MM.1S (cell line): ENCODE measurements around the gene SCAPER.

Source experiments
- DNase-seq: peaks from one replicate; pipeline ENCODE4 v3.0.0-alpha.2; 2015
- H2AFZ ChIP-seq: fragments of 300-600 bp; sonication (generic); 2 replicates; pipeline ENCODE4 v1.6.0; 2016; ENCODE audit warnings: antibody characterized with exemption, low read length
- H3F3A ChIP-seq: fragments of 300-600 bp; sonication (generic); 2 replicates; pipeline ENCODE4 v1.6.1; 2016; ENCODE audit warnings: mild to moderate bottlenecking, antibody characterized with exemption, low read length, moderate library complexity, mixed read lengths; ENCODE audit not compliant: insufficient read depth
- H3K27ac ChIP-seq: fragments of 300-600 bp; sonication (generic); 2 replicates; pipeline ENCODE4 v1.5.1; 2016; ENCODE audit warnings: mild to moderate bottlenecking, low read length
- H3K27me3 ChIP-seq: fragments of 300-600 bp; sonication (generic); replicated peaks from 2 replicates; pipeline ENCODE4 v1.6.0; 2016; ENCODE audit warnings: low read length; ENCODE audit not compliant: insufficient read depth
- H3K36me3 ChIP-seq: fragments of 300-600 bp; sonication (generic); replicated peaks from 2 replicates; pipeline ENCODE4 v1.6.1; 2016; ENCODE audit warnings: mild to moderate bottlenecking, low read length, mixed read lengths; ENCODE audit not compliant: insufficient read depth
- H3K4me1 ChIP-seq: fragments of 300-600 bp; sonication (generic); 2 replicates; pipeline ENCODE4 v1.6.1; 2016; ENCODE audit warnings: low read length, mixed read lengths
- H3K4me2 ChIP-seq: fragments of 300-600 bp; sonication (generic); 2 replicates; pipeline ENCODE4 v1.6.0; 2016; ENCODE audit warnings: low read depth, low read length
- H3K4me3 ChIP-seq: fragments of 300-600 bp; sonication (generic); 2 replicates; pipeline ENCODE4 v1.5.1; 2016; ENCODE audit warnings: low read length, mixed read lengths
- H3K79me2 ChIP-seq: fragments of 300-600 bp; sonication (generic); 2 replicates; pipeline ENCODE4 v1.6.1; 2016; ENCODE audit warnings: mixed run types, low read length, mixed read lengths
- H3K9ac ChIP-seq: fragments of 300-600 bp; sonication (generic); 2 replicates; pipeline ENCODE4 v1.6.1; 2016; ENCODE audit warnings: low read length, mixed read lengths
- H3K9me2 ChIP-seq: fragments of 300-600 bp; sonication (generic); replicated peaks from 2 replicates; pipeline ENCODE4 v1.6.1; 2016; ENCODE audit warnings: mild to moderate bottlenecking, low read length, mixed read lengths; ENCODE audit not compliant: insufficient read depth
- H3K9me3 ChIP-seq: fragments of 300-600 bp; sonication (generic); replicated peaks from 2 replicates; pipeline ENCODE4 v1.6.1; 2016; ENCODE audit warnings: mild to moderate bottlenecking, low read length, mixed read lengths; ENCODE audit not compliant: insufficient read depth
- H4K20me1 ChIP-seq: fragments of 300-600 bp; sonication (generic); 2 replicates; pipeline ENCODE4 v1.6.1; 2016; ENCODE audit warnings: mild to moderate bottlenecking, low read length, moderate library complexity, mixed read lengths; ENCODE audit not compliant: insufficient read depth
- EZH2 ChIP-seq: fragments of 300-600 bp; sonication (generic); optimal IDR thresholded peaks from 2 replicates; pipeline ENCODE3; 2017; ENCODE audit warnings: low read depth, mild to moderate bottlenecking, antibody characterized with exemption, low read length, mixed read lengths
- EZH2phosphoT487 ChIP-seq: fragments of 300-600 bp; sonication (generic); IDR thresholded peaks from 2 replicates; pipeline ENCODE4 v1.6.1; 2018; ENCODE audit warnings: antibody characterized with exemption, low read length
- TF ChIP-seq, protein P1 (sequence below): fragments of 300-600 bp; sonication (generic); IDR thresholded peaks from 2 replicates; pipeline ENCODE4 v1.5.1; 2016; ENCODE audit warnings: antibody characterized with exemption, low read length, mixed read lengths

SCAPER gene

GRCh38 chr15:76795217-76795616 is 109.9 kb downstream of the SCAPER start:
- H3K79me2 ChIP-seq, result no peaks in the 10 kb centered on the region
- no peaks in the 10 kb centered on the region for H3F3A ChIP-seq
- H3K4me1 ChIP-seq, result no peaks in the 10 kb centered on the region
- no peak overlapping the region for H3K4me3 ChIP-seq
- no peaks in the 10 kb centered on the region for H4K20me1 ChIP-seq
- H3K27ac ChIP-seq, result no peak overlapping the region
- no peaks in the 10 kb centered on the region for H3K9me2 ChIP-seq
- no peaks in the 10 kb centered on the region for H3K27me3 ChIP-seq
- no peak overlapping the region for H3K9ac ChIP-seq
- no peak overlapping the region for H3K4me2 ChIP-seq
- H2AFZ ChIP-seq, result no peak overlapping the region
- H3K9me3 ChIP-seq, result no peaks in the 10 kb centered on the region
- TF ChIP-seq EZH2phosphoT487 (no peak), EZH2 (no peak)
- TF ChIP-seq, protein P1, sequence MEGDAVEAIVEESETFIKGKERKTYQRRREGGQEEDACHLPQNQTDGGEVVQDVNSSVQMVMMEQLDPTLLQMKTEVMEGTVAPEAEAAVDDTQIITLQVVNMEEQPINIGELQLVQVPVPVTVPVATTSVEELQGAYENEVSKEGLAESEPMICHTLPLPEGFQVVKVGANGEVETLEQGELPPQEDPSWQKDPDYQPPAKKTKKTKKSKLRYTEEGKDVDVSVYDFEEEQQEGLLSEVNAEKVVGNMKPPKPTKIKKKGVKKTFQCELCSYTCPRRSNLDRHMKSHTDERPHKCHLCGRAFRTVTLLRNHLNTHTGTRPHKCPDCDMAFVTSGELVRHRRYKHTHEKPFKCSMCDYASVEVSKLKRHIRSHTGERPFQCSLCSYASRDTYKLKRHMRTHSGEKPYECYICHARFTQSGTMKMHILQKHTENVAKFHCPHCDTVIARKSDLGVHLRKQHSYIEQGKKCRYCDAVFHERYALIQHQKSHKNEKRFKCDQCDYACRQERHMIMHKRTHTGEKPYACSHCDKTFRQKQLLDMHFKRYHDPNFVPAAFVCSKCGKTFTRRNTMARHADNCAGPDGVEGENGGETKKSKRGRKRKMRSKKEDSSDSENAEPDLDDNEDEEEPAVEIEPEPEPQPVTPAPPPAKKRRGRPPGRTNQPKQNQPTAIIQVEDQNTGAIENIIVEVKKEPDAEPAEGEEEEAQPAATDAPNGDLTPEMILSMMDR, result no peak
- no peak for DNase-seq
- no peaks in the 10 kb centered on the region for H3K36me3 ChIP-seq

DNA sequence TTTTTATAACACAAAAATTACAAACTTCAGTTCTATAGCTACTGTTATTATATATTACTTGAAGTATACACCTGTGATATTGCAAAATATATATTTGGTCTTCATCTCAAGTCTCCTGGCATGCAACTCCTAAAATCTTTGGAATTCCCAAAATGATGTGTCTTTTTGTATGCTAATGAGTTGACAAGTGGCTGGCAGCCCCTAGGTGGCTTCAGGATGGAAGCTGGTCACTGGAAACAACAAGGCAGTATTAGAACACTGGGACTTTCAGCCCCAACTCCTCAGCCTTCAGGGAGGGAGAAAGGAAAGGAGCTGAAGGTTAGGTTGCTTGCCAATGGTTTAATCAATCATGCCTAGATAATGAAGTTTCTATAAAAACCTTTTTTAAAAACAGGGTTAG is 112.0 kb downstream of the SCAPER start:
- Histone ChIP-seq H3K79me2 (no peaks in the 10 kb centered on the region), H3K9me2 (no peaks in the 10 kb centered on the region), H3F3A (no peaks in the 10 kb centered on the region), H3K36me3 (no peaks in the 10 kb centered on the region), H2AFZ (no peak overlapping the region), H3K27ac (no peak overlapping the region), H3K4me3 (no peak overlapping the region), H3K9ac (no peak overlapping the region), H4K20me1 (no peaks in the 10 kb centered on the region), H3K9me3 (no peaks in the 10 kb centered on the region), H3K4me2 (no peak overlapping the region), H3K4me1 (no peaks in the 10 kb centered on the region), H3K27me3 (no peaks in the 10 kb centered on the region)
- no peak for DNase-seq
- TF ChIP-seq EZH2 (no peak), EZH2phosphoT487 (no peak)
- TF ChIP-seq, protein P1, result no peak

GRCh38 chr15:76791511-76791910 is 113.6 kb downstream of the SCAPER start:
- Histone ChIP-seq H3K36me3 (no peaks in the 10 kb centered on the region), H3K27me3 (no peaks in the 10 kb centered on the region)
- TF ChIP-seq, protein P1, result no peak
- no peak for TF ChIP-seq EZH2phosphoT487
- TF ChIP-seq EZH2, result no peak

More at GRCh38 chr15:76791511-76791910, 113.6 kb downstream of the SCAPER start:
- Histone ChIP-seq H3K27ac (no peak overlapping the region), H3K4me3 (no peak overlapping the region), H2AFZ (no peak overlapping the region), H3F3A (no peaks in the 10 kb centered on the region), H3K9ac (no peak overlapping the region), H3K79me2 (no peaks in the 10 kb centered on the region), H4K20me1 (no peaks in the 10 kb centered on the region), H3K4me2 (no peak overlapping the region), H3K9me2 (no peaks in the 10 kb centered on the region), H3K9me3 (no peaks in the 10 kb centered on the region), H3K4me1 (no peaks in the 10 kb centered on the region)
- no peak for DNase-seq
